GM19438 (cell line): ENCODE measurements around the gene LY6G5B.
A peak's percentile ranks its signal among the peaks of the same experiment; 100 is the strongest.

Source experiments
- ATAC-seq: cut with Tn5 transposase; IDR thresholded peaks from one replicate; pipeline ENCODE4 v1.9.1; 2021; ENCODE audit warnings: low read depth; ENCODE audit not compliant: unreplicated experiment

Gene LY6G5B

DNA sequence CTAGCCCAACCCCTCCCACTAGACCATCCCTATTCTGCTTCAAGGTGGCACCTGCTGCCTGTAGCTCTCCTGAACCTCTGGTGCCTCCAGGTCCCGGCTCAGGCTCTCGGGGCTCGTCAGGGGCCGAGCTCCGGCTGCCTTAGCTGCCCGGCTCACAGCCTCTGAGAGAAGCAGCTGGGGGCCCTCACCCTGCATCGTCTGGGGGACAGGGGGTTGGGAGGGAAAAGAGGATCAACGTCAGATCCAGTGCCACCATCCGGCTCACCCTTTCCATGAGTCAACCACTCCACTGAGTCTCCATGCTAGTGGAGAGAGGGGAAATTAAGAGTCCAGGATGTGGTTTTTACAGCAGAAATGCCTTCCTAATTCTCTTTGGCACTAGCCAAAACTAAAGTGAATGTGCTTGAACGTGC is 30.3 kb upstream of the LY6G5B start:
- ATAC-seq = no peak

GRCh38 chr6:31640612-31641011 is 29.2 kb upstream of the LY6G5B start:
- no peak for ATAC-seq

DNA sequence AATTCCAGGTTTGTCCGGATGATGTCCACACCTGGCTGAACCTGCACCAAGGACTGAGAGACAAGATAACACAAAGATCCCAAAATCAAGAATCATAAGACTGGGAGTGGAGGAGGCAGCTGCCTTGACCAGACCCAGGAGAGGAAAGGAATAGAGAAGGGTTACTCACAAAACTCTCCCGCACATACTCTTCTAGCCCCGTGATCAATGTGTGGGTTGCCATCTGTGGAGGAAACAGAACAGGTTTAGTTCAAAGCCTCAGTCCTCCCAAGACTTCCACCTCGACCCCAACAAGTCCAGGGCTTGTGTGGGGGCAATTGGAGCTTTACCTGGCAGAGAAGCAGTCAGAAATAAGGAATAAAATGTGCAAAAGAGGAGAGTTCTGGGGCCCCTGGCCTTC is 28.4 kb upstream of the LY6G5B start:
- no peak for ATAC-seq

- ATAC-seq = no peak
These were observed 26.8 kb upstream of the LY6G5B start for GRCh38 chr6:31642798-31643570.

DNA sequence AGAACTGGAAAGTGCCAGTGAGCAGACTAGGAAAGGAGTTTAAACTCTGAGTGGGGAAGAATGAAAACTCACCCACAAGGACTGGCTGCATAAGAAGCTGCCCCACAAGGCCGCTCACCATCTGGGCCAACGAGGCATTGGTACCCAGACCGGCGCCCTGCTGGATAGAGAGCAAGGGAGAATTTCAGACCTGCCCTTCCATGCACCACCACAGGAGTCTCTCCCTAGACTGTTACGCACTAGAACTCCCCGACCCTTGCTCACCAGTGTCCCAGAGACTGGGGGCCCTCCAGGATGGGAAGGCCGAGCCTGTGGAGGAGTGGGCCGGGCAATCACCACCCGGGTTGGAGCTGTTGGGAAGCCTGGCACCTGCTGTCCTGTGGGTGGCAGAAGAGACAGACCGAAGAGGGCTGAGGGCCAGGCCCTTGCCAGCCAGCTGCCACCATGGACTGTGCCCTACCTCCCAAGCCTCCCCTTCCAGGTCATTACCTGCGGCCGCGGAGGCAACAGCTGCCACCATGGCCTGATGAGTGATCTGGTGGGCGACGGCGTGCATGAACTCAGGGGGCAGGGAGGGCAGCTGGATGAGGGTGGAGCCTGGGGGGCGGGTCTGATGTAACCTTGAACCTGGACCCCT is 25.8 kb upstream of the LY6G5B start:
- no peak for ATAC-seq

- no peak for ATAC-seq
These were observed 24.5 kb upstream of the LY6G5B start for GRCh38 chr6:31645325-31645724.

GRCh38 chr6:31651602-31652191 is 18.1 kb upstream of the LY6G5B start:
- peak; percentile 37 for ATAC-seq

DNA sequence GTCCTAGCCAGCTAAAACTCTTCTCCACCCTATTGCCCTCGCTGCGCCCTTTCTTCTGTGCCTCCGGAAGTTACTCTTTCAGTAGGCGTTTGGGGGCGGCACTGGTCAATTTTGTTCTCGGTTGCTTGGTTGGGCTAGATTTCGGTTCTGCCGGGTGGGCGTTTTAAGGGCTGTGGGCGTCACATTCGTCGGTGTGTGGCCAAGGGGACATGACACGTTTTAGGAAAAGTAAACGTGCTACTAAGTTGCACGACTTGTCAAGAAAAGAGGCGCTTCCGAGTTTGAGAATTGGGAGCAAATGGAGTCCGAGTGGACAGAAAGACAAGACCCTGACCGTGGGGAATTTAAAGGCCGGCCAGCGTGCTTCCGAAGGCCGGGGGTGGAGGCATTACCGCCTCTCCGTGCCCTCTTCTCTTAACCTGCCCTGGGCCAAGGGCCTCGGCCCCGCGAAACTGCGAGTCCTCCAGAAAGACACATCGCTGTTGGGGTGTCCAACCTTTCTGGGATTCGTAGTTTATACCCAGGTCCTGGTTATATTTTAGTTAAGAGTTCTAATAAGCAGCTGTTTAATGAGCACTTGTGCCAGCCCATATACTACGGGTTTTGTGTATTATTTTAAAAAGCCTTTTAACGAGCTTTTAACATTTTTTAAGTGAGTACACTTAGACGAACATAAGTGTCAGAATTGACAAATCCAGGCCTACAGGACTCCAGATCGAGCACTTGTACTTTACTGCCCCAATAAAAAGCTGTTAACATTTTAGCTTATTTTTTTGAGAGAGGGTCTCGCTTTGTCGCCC is 16.7 kb upstream of the LY6G5B start:
- peak; percentile 64 for ATAC-seq

GRCh38 chr6:31654574-31655348 is 15.0 kb upstream of the LY6G5B start:
- ATAC-seq = no peak

GRCh38 chr6:31655349-31656237 is 14.2 kb upstream of the LY6G5B start, which contains the start of gene APOM:
Gene APOM, plus strand, starts transcription at chr6:31655894. Its CDS starts 73 bp downstream, at chr6:31655967.
- ATAC-seq = no peak

DNA sequence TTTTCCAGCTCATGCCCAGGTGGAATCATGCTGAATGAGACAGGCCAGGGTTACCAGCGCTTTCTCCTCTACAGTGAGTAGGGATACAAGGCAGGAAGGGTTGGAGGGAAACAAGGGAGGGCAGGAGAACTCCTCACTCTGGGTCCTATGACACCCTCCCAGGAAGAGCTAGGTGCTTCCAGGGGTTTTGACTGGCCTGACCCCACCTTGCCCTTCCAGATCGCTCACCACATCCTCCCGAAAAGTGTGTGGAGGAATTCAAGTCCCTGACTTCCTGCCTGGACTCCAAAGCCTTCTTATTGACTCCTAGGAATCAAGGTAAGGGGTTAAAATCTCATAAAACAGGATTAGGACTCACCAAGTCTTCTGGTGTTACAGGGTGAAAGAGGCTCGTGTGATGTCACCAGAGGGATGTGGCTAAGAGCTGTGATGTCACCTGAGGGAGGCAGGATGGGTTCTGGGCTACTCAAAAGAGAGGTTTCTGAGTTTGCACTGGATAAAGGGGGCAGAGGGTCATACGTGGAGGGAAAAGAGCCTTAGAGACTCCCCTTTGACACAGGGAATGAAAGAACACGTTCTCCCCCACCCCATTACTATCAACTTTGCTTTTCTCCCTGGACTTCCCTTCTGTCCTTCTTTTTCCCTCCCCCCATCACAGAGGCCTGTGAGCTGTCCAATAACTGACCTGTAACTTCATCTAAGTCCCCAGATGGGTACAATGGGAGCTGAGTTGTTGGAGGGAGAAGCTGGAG is 12.2 kb upstream of the LY6G5B start:
- no peak for ATAC-seq

- no peak for ATAC-seq
These were observed 11.6 kb upstream of the LY6G5B start for GRCh38 chr6:31658158-31658688.

DNA sequence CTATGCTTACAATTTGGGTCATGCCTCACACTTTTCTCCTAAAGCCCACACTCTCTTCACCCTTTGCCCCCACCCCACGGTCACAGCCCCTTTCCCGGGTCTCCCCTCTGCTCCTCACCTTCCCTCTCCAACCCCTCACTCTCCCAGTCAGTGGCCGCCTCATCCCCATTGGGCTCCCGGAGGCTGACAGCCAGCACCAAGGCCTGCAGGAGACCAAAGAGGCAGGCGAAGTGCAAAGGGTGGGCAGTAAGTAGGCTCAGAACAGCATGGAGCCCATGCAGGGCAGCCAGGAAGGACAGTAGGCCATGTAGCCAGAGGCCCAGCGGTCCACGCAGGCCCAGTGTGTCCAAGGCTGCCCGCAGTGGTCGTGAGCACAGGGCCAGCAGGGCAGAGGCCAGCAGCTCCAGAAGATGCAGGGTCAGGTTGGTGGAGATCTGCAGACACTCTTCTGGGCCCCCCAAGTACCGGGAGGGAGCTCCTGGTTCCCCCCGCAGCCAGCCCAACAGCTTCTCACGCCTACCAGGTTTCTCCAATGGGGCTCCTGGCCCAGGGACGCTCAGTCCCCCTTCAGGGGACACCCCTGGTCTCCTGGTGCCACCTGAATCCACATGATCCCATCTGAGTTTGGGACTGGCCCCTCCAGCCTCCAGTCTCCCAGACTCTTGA is 10.7 kb upstream of the LY6G5B start:
- ATAC-seq = no peak

- no peak for ATAC-seq
These were observed 10.0 kb upstream of the LY6G5B start for GRCh38 chr6:31659649-31660380.

DNA sequence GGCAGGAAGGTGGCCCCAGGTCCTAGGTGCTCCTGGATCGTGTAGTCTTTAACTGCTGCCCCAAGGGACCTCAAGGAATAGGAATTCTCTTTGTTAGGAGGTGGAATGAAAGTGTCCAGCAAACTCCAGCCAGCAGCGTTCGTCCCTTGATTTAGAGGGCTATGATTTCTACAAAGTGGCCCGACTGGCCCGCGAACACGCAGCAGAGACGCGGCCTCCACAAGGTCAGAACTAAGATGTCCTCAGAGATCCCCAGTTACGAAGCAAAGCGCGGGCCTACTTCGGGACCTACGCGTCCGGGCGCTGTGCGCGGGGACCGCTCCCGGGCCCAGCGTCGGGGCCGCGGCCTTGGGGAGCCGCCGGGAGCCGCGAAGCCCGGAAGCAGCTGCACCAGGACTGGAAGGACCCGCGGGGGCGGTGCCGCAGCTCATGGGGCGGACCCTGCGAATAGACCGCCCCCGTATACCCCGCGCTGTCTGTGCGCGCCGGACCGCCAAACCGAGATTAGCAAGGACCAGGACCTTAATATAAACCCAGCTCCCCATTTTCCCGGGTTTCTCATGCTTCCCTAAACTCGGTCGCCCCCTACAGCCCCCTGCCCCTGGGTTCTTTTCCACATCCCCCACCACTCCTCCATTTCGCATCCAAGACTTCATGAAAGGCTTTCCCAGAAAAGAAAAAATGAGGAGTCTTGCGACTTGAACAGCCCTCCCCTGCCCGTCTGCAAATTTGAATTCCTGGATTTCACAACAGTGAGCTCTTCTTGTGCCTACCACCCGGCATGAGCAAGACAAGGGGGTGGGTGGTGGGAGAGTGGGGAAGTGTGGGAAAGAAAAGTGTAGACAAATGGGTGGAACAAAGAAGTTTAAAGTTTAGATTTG is 9.2 kb upstream of the LY6G5B start, which contains the start of gene C6orf47:
Gene C6orf47, minus strand, starts transcription at position 398 of the 881 bp plus-strand sequence. CDS start 831 bp downstream, outside the sequence.
- ATAC-seq = peak; percentile 45
